ENCODE data around the gene YLPM1.

Gene YLPM1

GRCh38 chr14:74848768-74849167 lies 85.7 kb downstream of the YLPM1 start:
- no peak for TF ChIP-seq CTCF (IDR thresholded peaks at IDR 0.05; ENCODE audit: insufficient read depth, low read depth, low read length, missing control alignments)
- no peak overlapping the region for H3K4me3 ChIP-seq (ENCODE audit: low read length)
- peak; percentile 57 for DNase-seq (ENCODE audit: low read depth)

GRCh38 chr14:74852922-74853530 lies 89.9 kb downstream of the YLPM1 start:
- peak; percentile 13 for DNase-seq (ENCODE audit: low read depth)
- no peak for TF ChIP-seq CTCF (IDR thresholded peaks at IDR 0.05; ENCODE audit: insufficient read depth, low read depth, low read length, missing control alignments)
- H3K4me3 ChIP-seq (ENCODE audit: low read length), result no peak overlapping the region

- DNase-seq (ENCODE audit: low read depth), result no peak
- no peak overlapping the region for H3K4me3 ChIP-seq (ENCODE audit: low read length)
- TF ChIP-seq CTCF (IDR thresholded peaks at IDR 0.05; ENCODE audit: insufficient read depth, low read depth, low read length, missing control alignments), result no peak
Observed at GRCh38 chr14:74853581-74853980, 90.5 kb downstream of the YLPM1 start.

DNA sequence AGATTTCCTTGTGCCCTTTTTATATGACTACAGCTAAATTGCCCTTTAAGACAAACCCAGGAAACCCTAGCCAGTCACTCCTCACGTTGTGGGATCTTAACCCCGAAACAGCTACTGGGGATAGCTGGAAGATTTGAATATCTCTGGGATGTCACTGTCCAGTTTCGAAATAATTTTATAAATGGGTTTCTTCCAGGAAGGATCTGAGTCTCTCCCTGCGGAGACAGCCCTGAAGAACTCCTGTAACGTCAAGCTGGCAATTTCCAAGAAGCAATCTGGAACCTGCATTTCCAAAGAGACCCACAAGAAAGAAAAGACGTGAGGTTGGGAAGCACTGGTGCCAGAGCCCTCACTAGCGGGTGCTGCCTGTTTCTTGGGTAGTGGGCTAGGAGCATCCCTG lies 91.9 kb downstream of the YLPM1 start:
- TF ChIP-seq CTCF (IDR thresholded peaks at IDR 0.05; ENCODE audit: insufficient read depth, low read depth, low read length, missing control alignments), result no peak
- no peak overlapping the region for H3K4me3 ChIP-seq (ENCODE audit: low read length)
- no peak for DNase-seq (ENCODE audit: low read depth)

GRCh38 chr14:74855945-74856344 lies 92.8 kb downstream of the YLPM1 start:
- DNase-seq (ENCODE audit: low read depth), result no peak
- H3K4me3 ChIP-seq (ENCODE audit: low read length), result no peak overlapping the region
- TF ChIP-seq CTCF (IDR thresholded peaks at IDR 0.05; ENCODE audit: insufficient read depth, low read depth, low read length, missing control alignments), result no peak

DNA sequence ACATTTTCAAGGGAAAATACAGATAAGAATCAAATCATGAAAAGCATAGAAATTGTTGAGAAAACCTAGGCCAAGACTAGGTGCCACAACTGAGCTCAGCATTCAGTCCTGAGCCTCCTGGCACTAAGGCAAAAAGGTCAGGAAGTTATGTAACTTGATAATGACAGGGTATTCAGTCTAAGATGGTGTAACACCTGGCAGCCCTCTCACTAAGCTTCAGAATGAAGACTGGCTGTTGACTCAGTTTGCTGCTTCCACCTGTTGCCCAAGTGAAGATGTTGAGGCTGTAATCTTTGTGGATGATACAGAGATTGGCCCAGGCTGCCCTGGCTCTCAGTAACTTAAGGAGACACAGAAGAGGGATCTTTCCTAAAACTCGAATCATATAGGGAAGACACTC lies 93.2 kb downstream of the YLPM1 start:
- TF ChIP-seq CTCF (IDR thresholded peaks at IDR 0.05; ENCODE audit: insufficient read depth, low read depth, low read length, missing control alignments), result no peak
- H3K4me3 ChIP-seq (ENCODE audit: low read length), result no peak overlapping the region
- peak; percentile 44 for DNase-seq (ENCODE audit: low read depth)

DNA sequence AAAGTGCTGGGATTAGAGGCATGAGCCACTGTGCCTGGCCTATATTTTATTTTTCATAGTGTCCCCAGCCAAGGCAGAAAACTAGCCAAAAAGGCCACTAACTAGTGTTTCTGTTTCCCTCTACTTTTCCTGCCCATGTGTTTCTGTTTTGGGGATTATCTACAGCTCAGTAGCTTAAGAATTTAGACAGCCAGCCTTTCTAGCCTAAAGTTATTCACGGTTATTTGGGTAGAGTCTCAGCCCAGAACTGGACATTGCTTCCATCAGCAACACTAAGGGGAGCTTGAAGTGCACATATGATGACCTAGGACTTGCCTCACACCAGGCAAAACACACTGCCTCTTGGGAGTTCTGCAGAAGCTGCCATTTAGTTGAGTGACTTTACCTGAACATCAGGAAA lies 94.9 kb downstream of the YLPM1 start:
- no peak for DNase-seq (ENCODE audit: low read depth)
- no peak for TF ChIP-seq CTCF (IDR thresholded peaks at IDR 0.05; ENCODE audit: insufficient read depth, low read depth, low read length, missing control alignments)
- no peak overlapping the region for H3K4me3 ChIP-seq (ENCODE audit: low read length)

Data from epithelial cell of esophagus (primary cell).